Breast epithelium (tissue), 4 donors: Measurements from ENCODE around the gene SYNJ1. TPM values are rescaled to one million over a fixed set of nuclear protein-coding genes. Genes with fewer than 3 reads are reported as not detected.
"Not testable (repeated sequence)": the region's sequence is repeated elsewhere in the genome, so short reads cannot be mapped to it uniquely, and the experiment has no call there.

Experiments used
- DNase-seq, 2 donors: peaks; one replicate each; pipeline ENCODE4 v3.0.0-alpha.2; 2019; ENCODE audit warnings: low spot score in 2 of 2
- H3K27ac ChIP-seq, 2 donors: fragments of 200-600 bp; sonication (generic) in 1 of 2; one replicate each; pipeline ENCODE4 v1.5.1; 2016 to 2019; ENCODE audit warnings: mild to moderate bottlenecking in 1 of 2
- H3K27me3 ChIP-seq, 2 donors: fragments of 200-600 bp; sonication (generic) in 1 of 2; one replicate each; pipeline versions ENCODE4 v1.5.1 to v1.6.0; 2017 to 2019; ENCODE audit warnings: control low read depth in 1 of 2, mild to moderate bottlenecking in 1 of 2
- H3K36me3 ChIP-seq: fragments of 200-600 bp; one replicate; pipeline ENCODE4 v1.5.1; 2019
- H3K4me1 ChIP-seq, 2 donors: fragments of 200-600 bp; sonication (generic); one replicate each; pipeline ENCODE4 v1.5.1; 2016 to 2019; ENCODE audit warnings: control low read depth in 1 of 2
- H3K4me3 ChIP-seq, 3 donors: fragments of 200-600 bp; sonication (generic); 1 replicate in 2 of 3; 2 replicates in 1 of 3; pipeline ENCODE4 v1.5.1; 2016 to 2019; ENCODE audit warnings: mild to moderate bottlenecking in 3 of 3, moderate library complexity in 2 of 3
- H3K9me3 ChIP-seq, 2 donors: fragments of 200-600 bp; sonication (generic) in 1 of 2; one replicate each; pipeline ENCODE4 v1.5.1; 2016 to 2019; ENCODE audit warnings: control low read depth in 1 of 2
- CTCF ChIP-seq, 3 donors: fragments of 450-650 bp; IDR thresholded peaks; one replicate each; pipeline ENCODE4 v1.5.1; 2016 to 2017; ENCODE audit warnings: antibody characterized with exemption in 3 of 3, mild to moderate bottlenecking in 3 of 3, moderate library complexity in 3 of 3
- POLR2A ChIP-seq: fragments of 450-650 bp; IDR thresholded peaks from one replicate; pipeline ENCODE4 v1.6.1; 2016; ENCODE audit warnings: antibody characterized with exemption, mild to moderate bottlenecking, moderate library complexity
- POLR2AphosphoS5 ChIP-seq, 3 donors: sonication (generic); formaldehyde crosslinking; IDR thresholded peaks; one replicate each; pipeline ENCODE4 v1.6.1; 2017; ENCODE audit warnings: antibody characterized with exemption in 3 of 3
- intact Hi-C: fragments of 100-400 bp; cut with DNase I; formaldehyde crosslinking; loops from one replicate; pipeline ENCODE4 v1.15.1; 2023; ENCODE audit warnings: low total_unique reads
- total RNA-seq, 3 donors: library from RNA; depleted of rRNA; stranded (reverse); fragments of >200 nt; gene quantifications; one replicate each; pipeline ENCODE4 v1.1.0, GENCODE V29; 2016

The SYNJ1 gene
- total RNA-seq, 3 donors from 2014 or later, result 8.2 to 13.9 (median 11.0) TPM

- Histone ChIP-seq H3K27me3 (no peaks in the 10 kb centered on the region), H3K9me3 (no peaks in the 10 kb centered on the region), H3K4me1 (no peaks in the 10 kb centered on the region), H3K36me3 (peaks cover 3% of the 10 kb centered on the region), H3K27ac (no peak overlapping the region), H3K4me3 (no peak overlapping the region)
- intact Hi-C loops, result no loop called here
- DNase-seq, result no peak
- TF ChIP-seq CTCF (IDR thresholded peaks at IDR 0.05), result no peak
- TF ChIP-seq POLR2A, result no peak
- no peak for TF ChIP-seq POLR2AphosphoS5 (IDR thresholded peaks at IDR 0.05)
Measured at GRCh38 chr21:32682696-32683474, 44.9 kb downstream of the SYNJ1 start.

GRCh38 chr21:32674731-32675130, 53.1 kb downstream of the SYNJ1 start:
- H3K36me3 ChIP-seq, result no peaks in the 10 kb centered on the region
- intact Hi-C loops, result no loop called here

DNA sequence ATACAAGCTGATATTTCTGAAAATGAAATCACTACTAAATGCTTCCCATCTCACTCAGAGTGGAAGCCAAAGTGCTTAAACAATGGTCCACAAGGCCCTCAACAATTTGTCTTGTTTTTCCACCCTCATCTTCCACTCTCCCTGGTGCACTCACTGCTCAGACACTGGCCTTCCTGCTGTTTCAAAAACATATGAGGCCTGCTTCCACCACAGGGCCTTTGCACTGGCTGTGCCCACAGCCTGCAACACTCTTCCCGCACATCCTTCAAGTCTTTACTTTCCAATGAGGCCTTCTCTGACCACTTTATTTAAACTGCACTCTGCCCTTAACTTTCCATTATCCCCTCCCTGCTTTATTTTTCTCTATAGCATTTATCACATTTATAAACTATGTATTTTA, 53.8 kb downstream of the SYNJ1 start:
- no peaks in the 10 kb centered on the region for H3K9me3 ChIP-seq
- no peak for DNase-seq
- intact Hi-C loops, result no loop called here
- H3K27me3 ChIP-seq, result no peaks in the 10 kb centered on the region
- H3K4me1 ChIP-seq, result no peaks in the 10 kb centered on the region
- TF ChIP-seq POLR2A, result no peak
- TF ChIP-seq CTCF (IDR thresholded peaks at IDR 0.05), result no peak
- TF ChIP-seq POLR2AphosphoS5 (IDR thresholded peaks at IDR 0.05), result no peak
- H3K36me3 ChIP-seq, result no peaks in the 10 kb centered on the region
- H3K4me3 ChIP-seq, result no peak overlapping the region
- H3K27ac ChIP-seq, result no peak overlapping the region

More at GRCh38 chr21:32674731-32675130, 53.1 kb downstream of the SYNJ1 start:
- Histone ChIP-seq H3K4me3 (no peak overlapping the region), H3K4me1 (no peaks in the 10 kb centered on the region), H3K27me3 (no peaks in the 10 kb centered on the region), H3K9me3 (no peaks in the 10 kb centered on the region), H3K27ac (no peak overlapping the region)
- TF ChIP-seq CTCF (IDR thresholded peaks at IDR 0.05), result no peak
- TF ChIP-seq POLR2A, result no peak
- no peak for TF ChIP-seq POLR2AphosphoS5 (IDR thresholded peaks at IDR 0.05)
- DNase-seq, result no peak

GRCh38 chr21:32666258-32666657, 61.6 kb downstream of the SYNJ1 start:
- Histone ChIP-seq H3K9me3 (peaks cover 13 to 18% of the 10 kb centered on the region in 2 donors), H3K36me3 (peaks cover 10% of the 10 kb centered on the region), H3K27me3 (no peaks in the 10 kb centered on the region), H3K4me3 (no peak overlapping the region), H3K27ac (no peak overlapping the region), H3K4me1 (no peaks in the 10 kb centered on the region)
- TF ChIP-seq POLR2AphosphoS5 (IDR thresholded peaks at IDR 0.05), result no peak
- TF ChIP-seq POLR2A, result no peak
- no peak for TF ChIP-seq CTCF (IDR thresholded peaks at IDR 0.05)
- intact Hi-C loops, result no loop called here
- DNase-seq, result no peak

GRCh38 chr21:32664095-32664494, 63.7 kb downstream of the SYNJ1 start:
- not testable (repeated sequence) for H3K27ac ChIP-seq, DNase-seq

GRCh38 chr21:32661981-32662380, 65.8 kb downstream of the SYNJ1 start:
- DNase-seq, H3K27me3 ChIP-seq, H3K4me1 ChIP-seq, H3K27ac ChIP-seq, intact Hi-C loops, H3K4me3 ChIP-seq: not testable (repeated sequence)
- Histone ChIP-seq H3K36me3 (peaks cover 10% of the 10 kb centered on the region), H3K9me3 (peaks cover 13 to 18% of the 10 kb centered on the region in 2 donors)

More at GRCh38 chr21:32664095-32664494, 63.7 kb downstream of the SYNJ1 start:
- H3K4me3 ChIP-seq, H3K27me3 ChIP-seq, intact Hi-C loops, H3K4me1 ChIP-seq: not testable (repeated sequence)
- H3K9me3 ChIP-seq, result peaks cover 13 to 18% of the 10 kb centered on the region in 2 donors
- peaks cover 10% of the 10 kb centered on the region for H3K36me3 ChIP-seq

DNA sequence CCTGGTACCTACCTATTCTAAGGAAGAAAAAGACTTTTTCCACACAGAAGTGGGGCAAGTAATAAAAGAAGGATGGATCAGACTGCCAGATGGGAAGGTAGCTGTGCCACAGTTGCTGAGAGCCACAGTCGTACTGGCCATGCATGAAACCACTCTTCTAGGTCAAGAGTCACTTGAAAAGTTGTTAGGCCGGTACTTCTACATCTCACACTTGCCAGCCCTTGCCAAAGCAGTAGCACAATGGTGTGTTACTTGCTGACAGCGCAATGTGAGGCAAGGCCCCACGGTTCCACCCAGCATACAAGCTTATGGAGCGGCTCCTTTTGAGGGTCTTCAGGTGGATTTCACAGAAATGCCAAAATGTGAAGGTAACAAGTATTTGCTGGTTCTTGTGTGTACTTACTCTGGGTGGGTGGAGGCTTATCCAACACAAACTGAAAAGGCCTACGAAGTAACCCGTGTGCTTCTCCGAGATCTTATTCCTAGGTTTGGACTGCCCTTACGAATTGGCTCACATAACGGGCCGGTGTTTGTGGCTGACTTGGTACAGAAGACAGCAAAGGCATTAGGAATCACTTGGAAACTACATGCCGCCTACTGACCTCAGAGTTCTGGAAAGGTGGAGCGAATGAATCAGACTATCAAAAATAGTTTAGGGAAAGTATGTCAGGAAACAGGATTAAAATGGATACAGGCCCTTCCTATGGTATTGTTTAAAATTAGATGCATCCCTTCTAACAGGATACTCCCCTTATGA, 66.6 kb downstream of the SYNJ1 start:
- intact Hi-C loops, H3K4me3 ChIP-seq, H3K27me3 ChIP-seq, H3K4me1 ChIP-seq: not testable (repeated sequence)
- DNase-seq, result peak in 1 of 2 donors; percentile 42
- H3K27ac ChIP-seq, result peak overlapping the region; percentile 9 to 36
- peaks cover 10% of the 10 kb centered on the region for H3K36me3 ChIP-seq
- H3K9me3 ChIP-seq, result peaks cover 13 to 18% of the 10 kb centered on the region in 2 donors
